ENCODE results near the gene CXCL12.

Gene CXCL12

GRCh38 chr10:44400541-44400940, 15.6 kb upstream of the CXCL12 start:
- DNase-seq: no peak
- intact Hi-C loops (cut with DNase I): no loop called here

DNA sequence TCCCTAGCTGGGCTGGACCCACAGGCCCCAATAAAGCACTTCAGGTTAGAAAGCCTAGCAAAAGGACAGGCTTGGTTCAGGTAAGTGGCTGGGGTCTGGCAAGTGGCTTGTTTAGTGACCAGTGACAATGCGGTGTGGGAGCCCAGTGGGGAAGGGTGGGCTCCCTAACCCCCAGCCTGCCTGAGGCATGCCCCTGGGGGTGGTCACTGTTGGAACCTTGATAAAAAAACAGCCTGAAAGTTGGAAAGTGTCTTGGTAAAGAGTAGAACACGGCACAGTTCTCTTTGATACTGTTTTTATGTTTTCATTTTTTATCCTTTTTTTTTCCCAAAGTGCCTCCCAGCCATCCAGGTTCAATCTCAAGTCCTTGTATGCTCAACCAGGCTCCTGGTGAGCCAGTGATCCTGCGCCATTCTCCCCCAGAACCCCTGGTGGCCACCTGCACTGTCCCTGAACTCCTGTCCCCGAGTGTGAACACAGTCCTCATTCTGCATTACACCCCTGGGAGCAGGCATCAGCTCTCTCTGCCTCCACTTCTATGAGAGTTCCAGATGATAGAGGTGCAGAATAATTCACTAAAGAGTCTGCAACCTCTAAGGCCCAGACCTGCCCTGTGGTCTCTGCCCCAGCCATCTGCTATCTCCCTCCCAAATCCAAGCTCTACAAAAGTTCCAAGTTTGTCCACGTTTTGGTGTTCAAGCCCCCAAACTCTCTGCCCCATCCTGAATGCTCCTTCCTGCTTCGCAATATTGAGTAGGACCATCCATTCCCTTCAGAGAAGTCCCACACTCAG, 15.0 kb upstream of the CXCL12 start:
- no peak for DNase-seq
- intact Hi-C loops (cut with DNase I): no loop called here

- intact Hi-C loops (cut with DNase I): no loop called here
- DNase-seq: no peak
Observed at GRCh38 chr10:44398747-44399658, 14.1 kb upstream of the CXCL12 start.

GRCh38 chr10:44398271-44398670, 13.4 kb upstream of the CXCL12 start:
- no peak for DNase-seq
- intact Hi-C loops (cut with DNase I): no loop called here

DNA sequence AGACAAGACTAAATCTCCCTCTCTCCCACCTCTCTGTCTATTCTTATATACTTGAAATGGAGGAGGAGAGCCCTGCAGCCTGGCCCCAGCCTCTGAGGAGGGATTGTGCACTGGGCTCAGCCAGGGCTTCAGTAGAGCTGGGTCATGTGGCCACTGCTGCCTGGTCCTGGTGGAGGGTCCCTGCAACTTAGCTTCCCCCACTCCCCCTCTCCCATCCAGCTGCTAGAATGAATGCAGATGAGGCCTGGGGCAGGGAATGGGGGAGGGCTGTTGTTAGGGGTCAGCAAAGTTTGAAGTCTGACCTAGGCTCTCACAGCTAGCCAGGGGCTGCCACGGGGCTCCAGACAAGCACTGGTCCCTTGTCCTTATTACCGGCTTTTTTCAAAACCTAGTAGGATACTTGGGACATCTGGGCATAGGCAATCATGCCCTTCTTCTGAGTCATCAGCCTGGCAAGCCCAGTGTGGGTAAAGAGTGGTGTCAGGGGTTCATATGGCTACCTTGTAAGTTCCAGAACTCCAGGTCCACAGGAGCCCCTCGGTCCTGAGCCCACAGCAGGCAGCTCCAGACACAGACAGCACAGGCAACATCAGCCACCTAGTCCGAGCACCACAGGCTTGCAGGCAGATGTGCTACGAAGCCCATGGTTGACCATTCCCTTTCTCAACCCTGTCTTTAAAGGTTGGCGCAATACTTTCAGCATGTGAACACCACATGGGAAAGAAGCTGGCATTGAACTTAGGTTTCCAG, 12.8 kb upstream of the CXCL12 start:
- intact Hi-C loops (cut with DNase I): no loop called here
- DNase-seq: no peak

DNA sequence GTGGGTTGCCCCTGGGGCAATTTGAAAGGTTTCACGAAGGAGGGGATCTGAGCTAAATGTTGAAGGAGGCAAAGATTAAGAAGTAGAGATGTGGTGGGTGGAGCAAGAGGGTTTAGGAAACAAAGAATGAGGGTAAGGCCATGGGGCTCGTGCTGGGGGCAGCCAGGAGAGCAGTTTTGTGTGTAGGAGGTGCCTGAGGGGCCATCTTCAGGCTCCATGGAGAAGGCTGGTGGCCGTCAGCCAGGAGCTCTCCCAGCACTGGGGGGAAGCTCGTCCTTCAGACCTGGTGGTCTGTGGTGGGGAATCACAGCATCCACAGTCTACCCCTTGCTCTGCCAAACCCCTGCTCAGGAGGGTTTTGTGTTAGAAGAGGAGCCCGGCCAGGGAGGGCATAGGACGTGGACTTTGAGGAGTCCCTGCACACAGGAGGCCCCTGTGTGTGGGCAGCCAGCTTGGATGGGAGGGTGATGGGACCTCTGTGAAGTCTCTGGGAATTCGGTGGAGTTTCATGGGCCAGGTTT, 11.8 kb upstream of the CXCL12 start:
- DNase-seq: no peak

DNA sequence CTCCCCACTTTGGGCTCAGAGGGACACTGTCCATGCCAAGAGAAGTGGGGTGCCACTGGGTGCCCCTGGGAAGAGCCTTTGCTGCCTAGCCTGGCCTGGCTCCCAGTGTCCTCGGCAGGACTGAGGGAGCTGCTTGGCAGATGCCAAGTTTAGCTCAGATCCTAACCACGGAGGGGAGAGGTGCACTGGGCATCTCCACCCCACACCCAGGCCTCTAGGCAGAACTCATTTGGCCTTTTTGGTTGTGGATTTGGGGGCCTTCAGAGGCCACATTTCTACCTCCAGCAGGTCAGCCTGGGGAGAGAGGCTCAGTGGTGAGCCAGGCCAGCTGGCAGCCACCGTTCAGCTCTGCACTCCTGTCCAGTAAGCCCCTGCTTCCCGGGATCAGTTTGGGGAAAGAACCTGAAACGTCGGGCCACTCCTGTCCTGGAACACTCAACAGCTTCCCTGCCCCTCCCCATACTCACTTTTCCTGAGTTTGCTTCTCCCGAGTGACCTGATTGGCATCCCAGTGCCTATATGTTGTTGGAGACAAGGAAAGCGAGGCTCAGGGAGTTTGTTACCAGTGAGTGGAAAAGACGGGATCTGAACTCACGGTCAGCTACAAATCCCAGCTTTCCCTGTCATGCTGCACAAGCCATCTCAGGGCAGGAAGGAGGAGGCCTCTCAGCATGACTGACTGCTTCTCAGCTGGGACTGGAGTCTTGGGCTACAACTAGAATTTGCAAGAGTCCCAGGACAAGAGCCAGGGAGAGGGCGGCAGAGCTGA, 11.2 kb upstream of the CXCL12 start:
- no peak for DNase-seq
- intact Hi-C loops (cut with DNase I): no loop called here

More for the DNA sequence above, 11.8 kb upstream of the CXCL12 start:
- intact Hi-C loops (cut with DNase I): no loop called here

- intact Hi-C loops (cut with DNase I): no loop called here
- DNase-seq: no peak
Observed at GRCh38 chr10:44395396-44395795, 10.5 kb upstream of the CXCL12 start.

- intact Hi-C loops (cut with DNase I): no loop called here
- no peak for DNase-seq
Observed at GRCh38 chr10:44394696-44395381, 9.9 kb upstream of the CXCL12 start.

- intact Hi-C loops (cut with DNase I): no loop called here
- DNase-seq: no peak
Observed at GRCh38 chr10:44393834-44394547, 9.1 kb upstream of the CXCL12 start.

GRCh38 chr10:44393051-44393630, 8.2 kb upstream of the CXCL12 start:
- intact Hi-C loops (cut with DNase I): no loop called here
- DNase-seq: no peak

DNA sequence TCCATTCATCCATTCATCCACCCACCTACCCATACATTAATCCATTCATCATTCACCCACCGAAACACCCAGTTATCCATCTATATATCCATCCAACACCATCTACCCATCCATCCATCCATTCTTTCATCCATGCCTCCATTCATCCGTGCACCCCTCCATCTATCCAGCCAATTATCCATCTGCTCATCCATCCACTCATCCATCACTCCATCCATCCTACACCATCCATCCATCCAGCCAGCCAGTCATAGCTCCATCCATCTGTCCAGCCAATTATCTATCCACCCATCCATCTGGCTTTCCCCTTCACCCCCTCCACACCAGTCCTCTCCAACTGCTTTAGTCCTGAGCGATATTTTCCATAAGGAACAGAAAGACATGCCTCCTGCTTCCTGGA, 7.5 kb upstream of the CXCL12 start:
- intact Hi-C loops (cut with DNase I): no loop called here
- no peak for DNase-seq

DNA sequence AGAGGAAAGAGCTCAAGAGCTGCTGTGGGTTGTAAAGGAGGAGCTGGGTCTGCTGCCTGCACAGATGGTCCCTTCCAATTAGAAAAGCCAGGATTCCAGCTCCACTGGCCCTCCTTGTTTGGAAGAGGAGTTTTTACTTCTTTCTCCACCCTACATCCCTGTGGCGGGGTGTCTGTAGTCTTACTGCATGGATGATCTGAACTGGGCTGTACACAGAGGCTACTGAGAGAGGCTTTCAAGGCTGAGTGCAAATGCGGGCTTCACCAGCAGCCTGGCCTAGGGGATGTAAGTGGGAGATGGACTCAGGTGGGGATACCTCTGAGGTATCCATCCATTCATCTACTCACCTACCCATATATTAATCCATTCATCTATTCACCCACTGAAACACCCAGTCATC, 7.1 kb upstream of the CXCL12 start:
- DNase-seq: no peak
- intact Hi-C loops (cut with DNase I): no loop called here

- no peak for DNase-seq
Observed at GRCh38 chr10:44390585-44391072, 5.7 kb upstream of the CXCL12 start.

GRCh38 chr10:44389556-44389955, 4.7 kb upstream of the CXCL12 start:
- intact Hi-C loops (cut with DNase I): loop anchor here (5.0 to 10.0 kb wide), 2 partner anchors 473 to 585 kb away; partner anchors contain the start of gene DEPP1
- no peak for DNase-seq

More at GRCh38 chr10:44390585-44391072, 5.7 kb upstream of the CXCL12 start:
- intact Hi-C loops (cut with DNase I): no loop called here

DNA sequence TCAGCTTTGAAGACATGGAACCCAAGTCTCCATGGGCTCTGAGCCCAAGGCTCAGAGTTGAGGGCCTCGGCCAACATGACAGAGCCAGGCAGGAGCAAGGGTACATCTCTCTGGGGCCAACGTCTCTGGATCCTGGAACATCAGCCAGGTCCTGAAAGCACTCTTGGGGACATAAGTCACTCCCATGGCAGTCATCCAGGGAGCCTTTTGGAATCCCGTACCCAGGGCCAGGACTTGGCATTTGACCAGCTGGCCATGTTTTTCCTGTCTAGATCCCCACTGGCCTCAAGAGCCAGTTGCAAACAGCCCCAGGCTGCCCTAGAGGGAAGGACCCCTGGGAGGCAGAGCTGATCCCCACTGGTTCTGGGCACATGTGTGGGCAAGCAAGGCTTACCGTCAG, 4.3 kb upstream of the CXCL12 start:
- DNase-seq: no peak
- intact Hi-C loops (cut with DNase I): loop anchor here (5.0 to 10.0 kb wide), 2 partner anchors 473 to 586 kb away; partner anchors contain the start of gene DEPP1

GRCh38 chr10:44388641-44389040, 3.7 kb upstream of the CXCL12 start:
- intact Hi-C loops (cut with DNase I): loop anchor here (5.0 to 10.0 kb wide), 2 partner anchors 474 to 586 kb away; partner anchors contain the start of gene DEPP1
- no peak for DNase-seq

GRCh38 chr10:44387853-44388251, 3.0 kb upstream of the CXCL12 start:
- DNase-seq: peak in 1 of 10 donors; percentile 2
- intact Hi-C loops (cut with DNase I): loop anchor here (5.0 to 10.0 kb wide), 2 partner anchors 474 to 587 kb away; partner anchors contain the start of gene DEPP1
